ENCODE results near the gene SCNN1G. TPM values are rescaled to one million over a fixed set of nuclear protein-coding genes. Genes with fewer than 3 reads are reported as not detected.

The SCNN1G gene
- total and polyA plus RNA-seq, 2 donors (not counting 1 experiment from before 2014, with no cell fraction given) = not detected

DNA sequence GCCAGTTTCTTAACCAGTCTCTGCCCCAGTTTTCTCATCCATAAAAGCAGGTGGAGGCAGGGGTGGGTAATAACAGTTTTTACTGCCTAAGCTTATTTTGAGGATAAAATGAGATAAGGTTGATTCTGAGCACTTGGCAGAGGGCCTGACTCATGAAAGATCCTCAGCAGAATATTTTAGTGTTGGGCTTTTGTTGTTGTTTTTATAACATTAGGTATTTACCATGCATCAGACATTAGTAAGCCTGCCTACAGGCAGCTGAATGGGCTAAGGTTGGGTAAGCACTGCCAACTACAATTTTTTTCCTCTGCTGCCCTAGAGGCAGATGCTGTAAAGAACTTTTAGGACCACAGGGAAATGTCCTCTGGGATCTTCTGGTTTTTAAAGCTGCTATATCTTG, 43.1 kb downstream of the SCNN1G start:
- Histone ChIP-seq H3K4me3 (replicated peaks in 1 of 4; ENCODE audit: control extremely low read depth in 1 of 4, insufficient read depth in 1 of 4, low read depth in 3 of 4, low read length in 4 of 4) (no peak overlapping the region), H2AFZ (ENCODE audit: low read length) (no peak overlapping the region), H3K27me3 (ENCODE audit: control insufficient read depth, insufficient read depth, low read length) (peaks cover 2% of the 10 kb centered on the region), H3K36me3 (ENCODE audit: control insufficient read depth, insufficient read depth, low read length) (no peaks in the 10 kb centered on the region), H3K27ac (ENCODE audit: insufficient read depth, low read length) (no peak overlapping the region), H4K20me1 (ENCODE audit: control insufficient read depth, extremely low read depth, insufficient read depth, low read length) (no peaks in the 10 kb centered on the region), H3K9ac (ENCODE audit: insufficient read depth, low read length) (no peak overlapping the region), H3K4me1 (ENCODE audit: control insufficient read depth, extremely low read depth, insufficient read depth, low read length) (no peaks in the 10 kb centered on the region), H3K4me2 (ENCODE audit: extremely low read depth, insufficient read depth, low read length) (no peak overlapping the region), H3K9me3 (ENCODE audit: control insufficient read depth, insufficient read depth, low read depth, low read length) (no peaks in the 10 kb centered on the region), H3K79me2 (ENCODE audit: control insufficient read depth, insufficient read depth, low read length) (no peaks in the 10 kb centered on the region)
- TF ChIP-seq, protein P1, sequence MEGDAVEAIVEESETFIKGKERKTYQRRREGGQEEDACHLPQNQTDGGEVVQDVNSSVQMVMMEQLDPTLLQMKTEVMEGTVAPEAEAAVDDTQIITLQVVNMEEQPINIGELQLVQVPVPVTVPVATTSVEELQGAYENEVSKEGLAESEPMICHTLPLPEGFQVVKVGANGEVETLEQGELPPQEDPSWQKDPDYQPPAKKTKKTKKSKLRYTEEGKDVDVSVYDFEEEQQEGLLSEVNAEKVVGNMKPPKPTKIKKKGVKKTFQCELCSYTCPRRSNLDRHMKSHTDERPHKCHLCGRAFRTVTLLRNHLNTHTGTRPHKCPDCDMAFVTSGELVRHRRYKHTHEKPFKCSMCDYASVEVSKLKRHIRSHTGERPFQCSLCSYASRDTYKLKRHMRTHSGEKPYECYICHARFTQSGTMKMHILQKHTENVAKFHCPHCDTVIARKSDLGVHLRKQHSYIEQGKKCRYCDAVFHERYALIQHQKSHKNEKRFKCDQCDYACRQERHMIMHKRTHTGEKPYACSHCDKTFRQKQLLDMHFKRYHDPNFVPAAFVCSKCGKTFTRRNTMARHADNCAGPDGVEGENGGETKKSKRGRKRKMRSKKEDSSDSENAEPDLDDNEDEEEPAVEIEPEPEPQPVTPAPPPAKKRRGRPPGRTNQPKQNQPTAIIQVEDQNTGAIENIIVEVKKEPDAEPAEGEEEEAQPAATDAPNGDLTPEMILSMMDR (conservative IDR thresholded peaks at IDR 0.05 in 1 of 2, IDR thresholded peaks at IDR 0.05 in 1 of 2; ENCODE audit: low read depth in 1 of 2, low read length in 2 of 2) = no peak
- TF ChIP-seq EZH2 (IDR thresholded peaks at IDR 0.05; ENCODE audit: low read length, missing control alignments) = no peak
- DNase-seq (ENCODE audit: low read depth in 2 of 2) = no peak

DNA sequence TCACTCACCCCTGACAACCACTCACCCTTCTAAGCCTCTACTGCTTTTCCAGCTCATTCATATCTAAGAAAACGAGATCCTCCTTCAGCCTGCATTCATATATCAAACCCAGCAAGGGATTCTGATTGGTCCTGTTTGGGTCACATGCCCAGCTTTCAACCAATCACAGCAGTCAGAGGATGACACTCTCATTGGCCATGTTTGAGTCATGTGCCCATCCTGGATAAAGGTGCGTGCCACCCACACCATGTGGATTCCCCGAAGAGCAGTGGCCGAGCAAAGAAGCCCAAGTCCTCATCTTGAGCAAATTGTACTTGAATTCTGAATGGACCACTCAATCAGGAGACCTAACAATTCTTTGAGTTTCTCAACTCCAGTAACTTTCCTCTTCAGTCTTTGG, 45.0 kb downstream of the SCNN1G start:
- TF ChIP-seq, protein P1 (conservative IDR thresholded peaks at IDR 0.05 in 1 of 2, IDR thresholded peaks at IDR 0.05 in 1 of 2; ENCODE audit: low read depth in 1 of 2, low read length in 2 of 2) = no peak
- no peak for TF ChIP-seq EZH2 (IDR thresholded peaks at IDR 0.05; ENCODE audit: low read length, missing control alignments)

DNA sequence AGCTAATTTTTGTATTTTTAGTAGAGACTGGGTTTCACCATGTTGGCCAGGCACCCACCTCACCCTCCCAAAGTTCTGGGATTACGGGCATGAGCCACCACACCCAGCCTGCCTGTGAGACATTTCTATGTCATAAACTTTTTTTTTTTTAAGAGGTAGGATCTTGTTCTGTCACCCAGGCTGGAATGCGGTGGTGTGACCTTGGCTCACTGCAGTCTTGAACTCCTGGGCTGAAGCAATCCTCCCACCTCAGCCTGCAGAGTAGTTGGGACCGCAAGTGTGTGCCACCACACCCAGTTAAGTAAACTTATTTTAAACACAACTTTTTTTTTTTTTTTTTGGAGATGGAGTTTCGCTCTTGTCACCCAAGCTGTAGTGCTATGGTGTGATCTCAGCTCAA, 47.2 kb downstream of the SCNN1G start:
- TF ChIP-seq, protein P1 (conservative IDR thresholded peaks at IDR 0.05 in 1 of 2, IDR thresholded peaks at IDR 0.05 in 1 of 2; ENCODE audit: low read depth in 1 of 2, low read length in 2 of 2) = no peak
- no peak for TF ChIP-seq EZH2 (IDR thresholded peaks at IDR 0.05; ENCODE audit: low read length, missing control alignments)

More for the DNA sequence above, 45.0 kb downstream of the SCNN1G start:
- no peak for DNase-seq (ENCODE audit: low read depth in 2 of 2)
- peaks cover 2% of the 10 kb centered on the region for H3K27me3 ChIP-seq (ENCODE audit: control insufficient read depth, insufficient read depth, low read length)
- no peaks in the 10 kb centered on the region for H3K79me2 ChIP-seq (ENCODE audit: control insufficient read depth, insufficient read depth, low read length)
- no peak overlapping the region for H3K27ac ChIP-seq (ENCODE audit: insufficient read depth, low read length)
- no peaks in the 10 kb centered on the region for H3K4me1 ChIP-seq (ENCODE audit: control insufficient read depth, extremely low read depth, insufficient read depth, low read length)
- no peak overlapping the region for H2AFZ ChIP-seq (ENCODE audit: low read length)
- no peaks in the 10 kb centered on the region for H3K36me3 ChIP-seq (ENCODE audit: control insufficient read depth, insufficient read depth, low read length)
- H3K9me3 ChIP-seq (ENCODE audit: control insufficient read depth, insufficient read depth, low read depth, low read length) = no peaks in the 10 kb centered on the region
- no peak overlapping the region for H3K9ac ChIP-seq (ENCODE audit: insufficient read depth, low read length)
- H3K4me2 ChIP-seq (ENCODE audit: extremely low read depth, insufficient read depth, low read length) = no peak overlapping the region
- H4K20me1 ChIP-seq (ENCODE audit: control insufficient read depth, extremely low read depth, insufficient read depth, low read length) = no peaks in the 10 kb centered on the region
- H3K4me3 ChIP-seq (replicated peaks in 1 of 4; ENCODE audit: control extremely low read depth in 1 of 4, insufficient read depth in 1 of 4, low read depth in 3 of 4, low read length in 4 of 4) = no peak overlapping the region

More for the DNA sequence above, 47.2 kb downstream of the SCNN1G start:
- Histone ChIP-seq H3K27me3 (ENCODE audit: control insufficient read depth, insufficient read depth, low read length) (no peaks in the 10 kb centered on the region), H3K9ac (ENCODE audit: insufficient read depth, low read length) (no peak overlapping the region), H3K4me2 (ENCODE audit: extremely low read depth, insufficient read depth, low read length) (no peak overlapping the region), H3K4me3 (replicated peaks in 1 of 4; ENCODE audit: control extremely low read depth in 1 of 4, insufficient read depth in 1 of 4, low read depth in 3 of 4, low read length in 4 of 4) (no peak overlapping the region), H2AFZ (ENCODE audit: low read length) (no peak overlapping the region), H3K4me1 (ENCODE audit: control insufficient read depth, extremely low read depth, insufficient read depth, low read length) (no peaks in the 10 kb centered on the region), H4K20me1 (ENCODE audit: control insufficient read depth, extremely low read depth, insufficient read depth, low read length) (no peaks in the 10 kb centered on the region), H3K9me3 (ENCODE audit: control insufficient read depth, insufficient read depth, low read depth, low read length) (no peaks in the 10 kb centered on the region), H3K27ac (ENCODE audit: insufficient read depth, low read length) (no peak overlapping the region), H3K36me3 (ENCODE audit: control insufficient read depth, insufficient read depth, low read length) (no peaks in the 10 kb centered on the region), H3K79me2 (ENCODE audit: control insufficient read depth, insufficient read depth, low read length) (no peaks in the 10 kb centered on the region)
- no peak for DNase-seq (ENCODE audit: low read depth in 2 of 2)

All from fibroblast of lung (primary cell).